ENCODE measurements around the gene TBC1D8. TPM values are rescaled to one million over a fixed set of nuclear protein-coding genes. Genes with fewer than 3 reads are reported as not detected.

The TBC1D8 gene
- total RNA-seq, 1 experiment from 2014 or later = 48.1 TPM

DNA sequence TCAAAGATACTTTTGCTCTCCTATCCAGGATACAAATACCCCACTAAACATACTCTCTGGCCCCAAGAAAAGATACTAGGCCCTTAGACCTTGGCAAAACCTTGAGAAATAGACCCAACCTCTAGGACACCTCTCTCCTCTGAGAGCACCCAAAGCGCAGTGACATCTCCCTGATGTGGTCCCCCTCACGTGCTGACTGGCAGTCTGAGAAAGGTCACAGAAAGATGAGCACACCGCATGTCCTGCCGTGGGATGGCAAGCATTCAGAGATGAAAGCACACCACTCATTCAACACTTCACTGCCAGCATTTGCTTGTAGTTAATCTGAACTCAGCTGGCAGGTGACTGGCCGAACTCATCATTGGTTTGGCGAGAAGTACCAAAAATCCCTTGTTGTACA is 6.1 kb upstream of the TBC1D8 start:
- H3K4me3 Mint-ChIP-seq (ENCODE audit: unreplicated experiment) = no peak overlapping the region
- CTCF ChIA-PET = interaction anchor here (0.9 to 6.4 kb wide), 3 partner anchors 48 to 145 kb away, joined by 4 to 48 read pairs (median 15); no protein-coding TSS in a partner anchor
- no TSS peak for BruUV-seq (replicated peaks)
- no peaks in the 10 kb centered on the region for H3K27me3 Mint-ChIP-seq (ENCODE audit: insufficient read depth, unreplicated experiment)
- POLR2A ChIA-PET = no interaction called here
- H3K27ac Mint-ChIP-seq (ENCODE audit: low read depth, unreplicated experiment) = no peak overlapping the region
- DNase-seq (ENCODE audit: unreplicated experiment) = no peak
- H3K9me3 Mint-ChIP-seq (ENCODE audit: unreplicated experiment) = no peaks in the 10 kb centered on the region
- TF ChIP-seq, protein P1, sequence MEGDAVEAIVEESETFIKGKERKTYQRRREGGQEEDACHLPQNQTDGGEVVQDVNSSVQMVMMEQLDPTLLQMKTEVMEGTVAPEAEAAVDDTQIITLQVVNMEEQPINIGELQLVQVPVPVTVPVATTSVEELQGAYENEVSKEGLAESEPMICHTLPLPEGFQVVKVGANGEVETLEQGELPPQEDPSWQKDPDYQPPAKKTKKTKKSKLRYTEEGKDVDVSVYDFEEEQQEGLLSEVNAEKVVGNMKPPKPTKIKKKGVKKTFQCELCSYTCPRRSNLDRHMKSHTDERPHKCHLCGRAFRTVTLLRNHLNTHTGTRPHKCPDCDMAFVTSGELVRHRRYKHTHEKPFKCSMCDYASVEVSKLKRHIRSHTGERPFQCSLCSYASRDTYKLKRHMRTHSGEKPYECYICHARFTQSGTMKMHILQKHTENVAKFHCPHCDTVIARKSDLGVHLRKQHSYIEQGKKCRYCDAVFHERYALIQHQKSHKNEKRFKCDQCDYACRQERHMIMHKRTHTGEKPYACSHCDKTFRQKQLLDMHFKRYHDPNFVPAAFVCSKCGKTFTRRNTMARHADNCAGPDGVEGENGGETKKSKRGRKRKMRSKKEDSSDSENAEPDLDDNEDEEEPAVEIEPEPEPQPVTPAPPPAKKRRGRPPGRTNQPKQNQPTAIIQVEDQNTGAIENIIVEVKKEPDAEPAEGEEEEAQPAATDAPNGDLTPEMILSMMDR (IDR thresholded peaks at IDR 0.05; ENCODE audit: unreplicated experiment) = no peak
- intact Hi-C loops (cut with micrococcal nuclease) = no loop called here
- no peaks in the 10 kb centered on the region for H3K36me3 Mint-ChIP-seq (ENCODE audit: insufficient read depth, unreplicated experiment)
- peaks cover 17% of the 10 kb centered on the region for H3K4me1 Mint-ChIP-seq (ENCODE audit: insufficient read depth, unreplicated experiment)

DNA sequence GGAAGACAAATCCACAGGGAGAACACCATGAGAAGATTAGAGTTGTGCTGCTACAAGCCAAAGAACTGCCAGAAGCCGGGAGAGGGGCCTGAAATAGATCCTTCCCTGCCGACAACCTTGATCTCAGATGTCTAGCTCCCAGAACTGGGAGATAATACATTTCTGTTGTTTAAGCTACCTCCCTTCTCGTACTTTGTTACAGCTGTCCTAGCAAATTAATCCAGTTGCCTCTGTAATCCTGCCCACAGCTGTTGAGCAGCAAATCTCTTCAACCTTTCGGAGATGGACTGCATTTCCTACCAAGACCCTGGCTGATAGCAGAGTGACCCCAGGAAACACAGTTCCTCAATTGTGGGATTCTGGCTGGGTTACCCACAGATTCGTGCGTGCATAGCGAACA is 2.6 kb upstream of the TBC1D8 start:
- Mint-ChIP-seq H3K36me3 (ENCODE audit: insufficient read depth, unreplicated experiment) (no peaks in the 10 kb centered on the region), H3K27me3 (ENCODE audit: insufficient read depth, unreplicated experiment) (no peaks in the 10 kb centered on the region), H3K9me3 (ENCODE audit: unreplicated experiment) (no peaks in the 10 kb centered on the region), H3K4me3 (ENCODE audit: unreplicated experiment) (no peak overlapping the region), H3K27ac (ENCODE audit: low read depth, unreplicated experiment) (no peak overlapping the region), H3K4me1 (ENCODE audit: insufficient read depth, unreplicated experiment) (peaks cover 29% of the 10 kb centered on the region)
- no peak for DNase-seq (ENCODE audit: unreplicated experiment)
- TF ChIP-seq, protein P1 (IDR thresholded peaks at IDR 0.05; ENCODE audit: unreplicated experiment) = no peak
- BruUV-seq (replicated peaks) = no TSS peak
- ChIA-PET POLR2A (interaction anchor here (1.3 to 12.6 kb wide), 4 partner anchors 31 to 147 kb away, joined by 3 to 275 read pairs (median 18); no protein-coding TSS in a partner anchor), CTCF (interaction anchor here (0.5 to 8.5 kb wide), 18 partner anchors 8 to 150 kb away, joined by 3 to 107 read pairs (median 10); no protein-coding TSS in a partner anchor)
- intact Hi-C loops (cut with micrococcal nuclease) = loop anchor here (1.0 to 5.0 kb wide), 4 partner anchors 41 to 423 kb away; partner anchors contain the start of gene CNOT11

DNA sequence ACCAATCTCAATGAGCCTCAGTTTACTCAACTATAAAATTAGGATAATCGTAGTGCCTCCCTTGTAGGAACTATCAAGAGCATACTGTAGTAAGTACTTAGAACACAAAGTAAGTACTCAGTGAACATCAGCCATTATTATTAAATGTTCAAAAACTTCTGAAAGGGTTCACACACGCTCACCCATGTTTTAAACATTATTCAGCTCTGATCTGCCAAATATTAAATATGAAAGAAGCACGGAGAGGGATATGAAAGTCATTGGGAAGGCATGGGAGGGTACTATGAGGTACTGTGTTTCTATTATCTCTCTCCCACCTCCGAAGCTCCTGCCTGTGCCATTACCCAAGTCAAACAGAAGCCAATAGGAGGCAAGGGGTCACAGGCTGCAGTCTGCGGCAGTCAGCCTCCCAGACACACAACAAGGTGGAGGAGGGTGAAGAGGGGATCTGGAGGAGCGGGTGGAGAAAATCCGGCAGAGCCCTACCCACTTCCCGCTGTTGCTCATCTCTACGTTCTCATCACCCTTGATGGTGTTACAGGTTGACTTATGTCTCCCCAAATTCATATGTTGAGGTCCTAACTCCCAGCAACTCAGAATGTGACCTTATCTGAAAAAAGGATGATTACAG is 2.0 kb upstream of the TBC1D8 start:
- Mint-ChIP-seq H3K27ac (ENCODE audit: low read depth, unreplicated experiment) (no peak overlapping the region), H3K9me3 (ENCODE audit: unreplicated experiment) (no peaks in the 10 kb centered on the region), H3K4me1 (ENCODE audit: insufficient read depth, unreplicated experiment) (peaks cover 35% of the 10 kb centered on the region), H3K36me3 (ENCODE audit: insufficient read depth, unreplicated experiment) (no peaks in the 10 kb centered on the region), H3K27me3 (ENCODE audit: insufficient read depth, unreplicated experiment) (no peaks in the 10 kb centered on the region), H3K4me3 (ENCODE audit: unreplicated experiment) (no peak overlapping the region)
- no TSS peak for BruUV-seq (replicated peaks)
- TF ChIP-seq, protein P1 (IDR thresholded peaks at IDR 0.05; ENCODE audit: unreplicated experiment) = no peak
- DNase-seq (ENCODE audit: unreplicated experiment) = no peak
- intact Hi-C loops (cut with micrococcal nuclease) = loop anchor here (1.0 to 5.0 kb wide), 4 partner anchors 41 to 422 kb away; partner anchors contain the start of gene CNOT11
- POLR2A ChIA-PET = interaction anchor here (0.8 to 12.6 kb wide), 12 partner anchors 30 to 150 kb away, joined by 3 to 275 read pairs (median 10); partner anchors contain the start of gene RPL31
- CTCF ChIA-PET = interaction anchor here (0.6 to 8.5 kb wide), 35 partner anchors 9 to 585 kb away, joined by 3 to 107 read pairs (median 6); no protein-coding TSS in a partner anchor

DNA sequence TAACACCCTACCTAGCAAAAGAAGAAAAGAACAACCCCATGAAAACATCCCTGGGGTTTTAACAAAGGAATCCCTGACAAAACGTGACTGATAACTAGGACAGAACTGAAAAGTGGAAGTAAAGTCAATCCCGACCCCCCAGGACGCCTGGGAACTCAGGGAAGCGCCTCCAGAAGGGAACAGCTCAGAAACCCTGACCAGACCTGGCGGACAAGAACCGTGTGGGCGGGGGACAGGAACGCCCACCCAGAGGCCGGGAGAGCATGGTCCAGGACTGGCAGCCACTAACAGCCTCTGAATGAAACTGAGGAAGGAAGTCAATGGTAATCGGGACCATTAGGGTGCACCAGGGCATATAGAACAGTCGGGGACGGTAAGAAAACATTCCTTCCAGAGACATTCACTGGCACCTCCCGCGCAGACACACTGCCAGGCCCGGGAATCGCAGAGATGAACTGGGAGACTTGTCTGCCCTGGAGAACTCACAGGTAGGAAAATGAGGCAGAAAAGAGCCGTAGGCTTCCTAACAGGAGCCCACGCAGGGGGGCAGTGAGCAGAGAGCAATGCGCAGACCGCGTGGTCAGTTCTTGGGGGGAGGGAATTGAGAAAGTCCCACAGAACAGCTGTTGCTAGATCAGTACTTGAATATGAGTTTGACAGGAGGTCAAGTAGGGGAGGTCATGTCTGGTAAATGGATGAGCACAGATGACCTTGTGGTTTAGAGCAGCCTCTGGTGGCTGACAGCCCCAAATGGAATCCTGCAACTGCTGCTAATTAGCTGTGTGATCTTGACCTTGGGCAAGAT is 1.3 kb upstream of the TBC1D8 start:
- ChIA-PET CTCF (interaction anchor here (0.6 to 8.5 kb wide), 38 partner anchors 7 to 584 kb away, joined by 3 to 107 read pairs (median 6); no protein-coding TSS in a partner anchor), POLR2A (interaction anchor here (0.7 to 12.6 kb wide), 20 partner anchors 8 to 150 kb away, joined by 3 to 275 read pairs (median 5); partner anchors contain the start of gene RPL31)
- peak; percentile 81 for DNase-seq (ENCODE audit: unreplicated experiment)
- intact Hi-C loops (cut with micrococcal nuclease) = loop anchor here (1.0 to 5.0 kb wide), 6 partner anchors 40 to 422 kb away; partner anchors contain the start of gene CNOT11
- Mint-ChIP-seq H3K4me1 (ENCODE audit: insufficient read depth, unreplicated experiment) (peaks cover 42% of the 10 kb centered on the region), H3K9me3 (ENCODE audit: unreplicated experiment) (no peaks in the 10 kb centered on the region), H3K27ac (ENCODE audit: low read depth, unreplicated experiment) (no peak overlapping the region), H3K27me3 (ENCODE audit: insufficient read depth, unreplicated experiment) (no peaks in the 10 kb centered on the region), H3K4me3 (ENCODE audit: unreplicated experiment) (peak overlapping the region; percentile 91), H3K36me3 (ENCODE audit: insufficient read depth, unreplicated experiment) (peaks cover 3% of the 10 kb centered on the region)
- TF ChIP-seq, protein P1 (IDR thresholded peaks at IDR 0.05; ENCODE audit: unreplicated experiment) = peak; percentile 93
- BruUV-seq (replicated peaks) = no TSS peak
